Caki2 (cell line): ENCODE data around the gene CLNK. TPM values are rescaled to one million over a fixed set of nuclear protein-coding genes. Genes with fewer than 3 reads are reported as not detected.
"Not testable (repeated sequence)": the region's sequence is repeated elsewhere in the genome, so short reads cannot be mapped to it uniquely, and the experiment has no call there.

Experiments
- DNase-seq: peaks from one replicate; pipeline ENCODE4 v3.0.0-alpha.2; 2015; ENCODE audit warnings: low read depth
- in situ Hi-C: cut with HindIII; loops from 2 replicates; pipeline ENCODE4 v1.10.0; 2016; ENCODE audit warnings: low sequenced_read_pairs, low pct_unique_long_range_greater_than_20kb, mixed read lengths
- total RNA-seq: library from RNA; depleted of rRNA; stranded (reverse); fragments of >200 nt; shearing (Covaris generic); gene quantifications from 2 replicates; pipeline ENCODE4 v1.2.3, GENCODE V29; 2014; ENCODE audit warnings: low replicate concordance

The CLNK gene
- total RNA-seq, 1 experiment from 2014 or later, result not detected

DNA sequence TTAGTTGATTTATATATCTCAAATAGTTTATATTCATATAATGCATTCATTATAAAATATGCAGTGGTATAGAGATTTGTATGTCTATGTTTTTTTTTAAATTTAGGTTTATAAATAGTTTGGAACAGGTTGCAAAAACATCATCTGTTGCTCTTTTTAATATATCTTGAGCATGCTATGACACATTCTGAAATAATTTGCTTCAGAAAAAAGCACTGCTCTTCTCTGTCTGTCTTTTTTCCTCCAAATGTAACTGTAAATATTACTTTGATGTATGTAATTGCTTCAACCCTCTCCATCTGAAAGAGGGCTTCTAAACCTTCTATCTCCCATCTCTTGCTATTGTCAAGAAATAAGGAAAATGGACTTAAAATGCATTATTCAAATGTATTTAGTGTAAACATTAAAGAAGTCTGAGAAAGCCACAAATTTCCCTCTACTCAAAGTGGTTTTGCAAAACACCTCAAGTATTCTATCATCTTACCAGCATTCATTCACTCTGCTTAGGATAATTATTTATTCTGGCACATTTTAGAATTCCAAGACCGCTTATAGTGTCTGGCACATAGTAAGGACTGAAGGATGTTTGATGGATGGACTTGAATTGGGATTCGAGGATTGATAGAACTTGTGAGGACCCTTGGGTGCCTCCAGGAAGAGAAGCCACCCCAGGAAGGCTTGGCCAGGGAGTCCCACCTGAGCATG, 87.8 kb downstream of the CLNK start:
- in situ Hi-C loops, result no loop called here
- no peak for DNase-seq

DNA sequence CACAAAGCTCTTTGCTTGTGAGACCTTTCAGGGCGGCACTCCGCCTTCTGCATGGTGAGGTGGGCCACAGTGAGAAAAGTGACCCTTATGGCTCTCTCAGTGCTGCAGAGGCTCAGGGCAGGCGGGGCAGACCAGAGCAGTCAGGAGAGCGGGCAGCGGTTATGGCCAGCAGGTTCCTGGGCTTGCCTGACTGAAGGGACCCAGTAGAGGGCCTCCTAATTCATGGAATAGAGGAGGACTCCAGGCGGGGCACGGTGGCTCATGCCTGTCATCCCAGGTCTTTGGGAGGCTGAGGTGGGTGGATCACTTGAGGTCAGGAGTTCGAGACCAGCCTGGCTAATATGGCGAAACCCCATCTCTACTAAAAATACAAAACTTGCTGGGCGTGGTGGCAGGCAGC, 91.4 kb downstream of the CLNK start:
- in situ Hi-C loops, result no loop called here
- no peak for DNase-seq

DNA sequence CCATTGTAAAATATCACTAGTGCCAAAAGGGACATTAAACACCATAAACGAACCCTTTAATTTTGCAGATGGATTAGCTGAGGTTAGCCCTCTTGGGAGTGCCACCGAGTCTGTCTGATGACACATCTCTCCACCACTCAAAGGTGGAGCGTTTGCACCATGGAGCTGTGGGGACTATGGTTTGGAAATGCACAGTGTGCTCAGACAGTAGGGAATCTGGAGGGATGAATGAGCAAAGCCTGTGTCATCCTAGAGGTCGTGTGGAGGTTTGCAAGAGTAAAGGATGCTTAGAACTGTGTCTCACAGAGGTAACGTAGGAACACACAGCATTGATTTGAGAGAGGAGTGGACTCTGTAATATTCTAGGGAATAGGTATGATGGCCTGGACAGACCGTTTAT, 93.7 kb downstream of the CLNK start:
- in situ Hi-C loops, result no loop called here
- DNase-seq, result no peak

DNA sequence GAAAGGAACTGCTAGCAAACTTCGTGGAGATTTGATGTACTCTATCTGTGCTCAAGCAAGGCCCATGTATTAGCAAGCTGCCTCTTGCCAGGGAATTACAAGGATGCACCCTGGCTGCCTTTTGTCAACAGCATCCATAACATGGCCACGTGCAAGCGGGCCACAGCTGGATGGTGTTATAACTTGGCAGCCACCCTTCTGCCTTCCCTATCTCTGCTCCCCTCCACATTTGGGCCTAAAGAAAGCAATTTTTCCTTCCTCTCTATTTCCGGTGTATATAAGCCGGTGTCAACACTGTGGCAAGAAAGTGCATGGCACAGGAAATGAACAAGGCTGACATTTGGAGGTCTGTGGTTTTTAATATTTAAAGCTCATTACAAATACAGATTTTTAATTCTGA, 94.8 kb downstream of the CLNK start:
- DNase-seq, result no peak

DNA sequence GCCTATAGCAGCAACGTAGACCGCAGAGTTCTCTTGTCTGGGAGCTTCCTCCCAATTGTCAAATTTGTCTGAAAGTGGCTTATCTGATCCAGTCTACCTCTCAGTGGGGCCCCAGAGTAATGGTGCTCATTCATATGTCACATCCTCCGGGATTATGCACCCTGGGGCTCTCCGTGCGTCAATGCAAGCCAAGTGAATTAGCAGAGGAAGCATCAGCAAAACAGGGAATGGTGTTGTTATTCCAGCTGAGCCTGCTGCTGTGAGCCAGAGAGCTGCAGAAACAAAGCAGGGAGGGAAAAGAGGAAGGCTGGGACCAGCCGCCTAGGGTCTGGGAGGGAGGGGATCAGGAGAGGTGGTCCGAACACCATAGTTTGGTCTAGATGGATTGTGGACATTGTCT, 95.2 kb downstream of the CLNK start:
- in situ Hi-C loops, result no loop called here
- DNase-seq, result no peak

More for the DNA sequence above, 94.8 kb downstream of the CLNK start:
- in situ Hi-C loops, result no loop called here

DNA sequence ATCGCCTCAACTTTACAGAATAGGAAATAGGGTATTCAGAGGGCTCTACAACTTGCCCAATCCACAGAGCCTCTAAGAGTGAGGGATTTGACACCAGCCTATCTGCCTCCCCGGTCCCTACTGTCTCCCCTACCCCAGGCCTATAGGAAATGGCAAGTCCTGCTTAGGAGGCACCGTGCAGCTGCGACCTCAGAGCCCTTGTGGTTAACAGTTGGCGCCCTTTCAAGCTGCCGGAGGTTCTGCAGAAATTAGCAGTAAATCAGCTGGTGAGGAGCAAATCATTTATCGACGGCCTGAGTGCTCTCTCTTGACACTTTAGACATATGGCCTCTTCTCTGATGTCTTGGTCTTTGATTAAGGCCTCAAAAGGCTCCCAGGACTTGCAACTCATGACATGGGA, 96.9 kb downstream of the CLNK start:
- in situ Hi-C loops, result no loop called here
- no peak for DNase-seq

DNA sequence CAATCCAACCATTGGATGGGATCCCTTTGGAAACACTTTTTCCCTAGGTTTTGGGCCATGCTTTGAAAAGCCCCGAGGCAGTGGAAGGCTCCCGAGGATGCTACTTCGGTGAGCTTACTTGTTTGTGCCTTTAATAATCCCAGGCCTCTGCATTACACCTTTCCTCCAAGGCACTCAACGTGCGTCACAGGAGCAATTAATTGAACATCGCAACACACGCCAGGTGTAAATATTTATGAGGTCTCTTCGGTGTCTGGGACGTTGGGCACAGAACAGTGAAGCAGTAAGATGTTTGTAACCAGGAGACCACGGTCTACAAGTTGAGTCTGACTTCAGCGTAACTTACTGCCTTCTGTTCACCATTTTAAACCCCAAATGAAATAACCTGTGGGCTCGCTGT, 97.3 kb downstream of the CLNK start:
- in situ Hi-C loops, result no loop called here
- DNase-seq, result no peak

DNA sequence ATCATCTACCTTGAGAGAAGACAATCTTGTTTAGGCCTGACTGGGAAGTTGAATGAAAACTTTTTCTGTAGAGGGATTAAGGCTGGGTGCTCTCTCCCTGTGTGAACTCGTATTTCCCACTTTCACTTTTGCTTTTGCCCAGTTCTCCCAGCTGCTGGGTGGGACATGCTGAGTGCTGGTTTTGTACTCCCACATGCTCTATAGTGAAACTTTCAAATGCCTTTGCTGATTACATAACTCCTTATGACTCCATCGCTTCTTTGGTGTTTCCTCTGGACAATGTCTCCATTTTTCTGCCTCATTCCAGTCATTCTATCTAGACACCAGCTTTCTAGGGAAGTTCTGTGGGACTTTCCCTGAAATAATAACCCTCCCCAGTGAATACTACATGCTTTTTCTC, 100.5 kb downstream of the CLNK start:
- peak; percentile 9 for DNase-seq
- in situ Hi-C loops, result no loop called here

DNA sequence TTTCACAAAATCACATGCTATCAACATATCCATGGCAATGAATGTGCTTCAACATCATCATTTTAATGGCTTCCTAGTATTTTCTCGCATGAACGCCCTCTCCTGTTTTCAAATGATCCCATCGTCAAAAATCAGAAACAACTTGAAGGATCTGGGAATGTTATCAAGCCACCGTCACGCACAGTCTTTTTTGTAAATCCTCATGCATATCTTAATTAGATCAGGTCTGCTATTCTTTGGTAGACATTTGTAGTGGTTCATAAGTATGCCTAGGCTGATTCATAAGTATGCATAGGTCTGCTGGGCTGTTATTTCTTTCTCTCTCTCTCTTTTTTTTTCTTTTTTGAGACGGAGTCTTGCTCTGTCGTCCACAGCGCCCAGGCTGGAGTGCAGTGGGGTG, 101.6 kb downstream of the CLNK start:
- in situ Hi-C loops, result no loop called here
- no peak for DNase-seq

DNA sequence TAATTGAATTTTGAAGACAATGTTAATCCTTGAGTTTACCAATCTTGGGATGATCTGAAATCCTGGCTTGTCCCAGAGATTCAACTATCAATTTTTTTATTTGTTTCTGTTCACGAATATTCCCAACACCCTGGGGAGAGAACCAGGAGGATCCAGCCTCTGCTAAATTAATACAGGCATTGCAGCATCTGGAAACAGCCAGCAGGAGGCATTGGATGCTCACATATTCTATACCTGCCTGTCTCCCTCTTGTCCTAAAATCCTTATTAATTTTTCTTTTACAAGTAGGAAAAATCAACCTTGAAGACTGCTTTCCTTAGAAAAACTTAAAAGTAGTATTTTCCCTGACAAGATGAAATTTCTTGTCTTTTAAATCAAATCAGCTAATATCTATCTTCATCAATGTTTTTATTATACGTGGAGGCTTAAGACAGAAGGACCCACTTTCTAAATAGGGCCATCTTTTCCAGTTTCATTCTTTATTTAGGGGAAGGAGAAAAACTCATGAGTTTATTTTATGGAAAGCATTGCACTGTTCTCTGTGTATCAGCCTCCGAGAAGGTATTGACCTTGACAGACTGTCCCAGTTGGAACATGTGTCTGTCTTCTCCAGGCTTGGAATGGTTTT, 102.4 kb downstream of the CLNK start:
- peak; percentile 12 for DNase-seq
- in situ Hi-C loops, result no loop called here

DNA sequence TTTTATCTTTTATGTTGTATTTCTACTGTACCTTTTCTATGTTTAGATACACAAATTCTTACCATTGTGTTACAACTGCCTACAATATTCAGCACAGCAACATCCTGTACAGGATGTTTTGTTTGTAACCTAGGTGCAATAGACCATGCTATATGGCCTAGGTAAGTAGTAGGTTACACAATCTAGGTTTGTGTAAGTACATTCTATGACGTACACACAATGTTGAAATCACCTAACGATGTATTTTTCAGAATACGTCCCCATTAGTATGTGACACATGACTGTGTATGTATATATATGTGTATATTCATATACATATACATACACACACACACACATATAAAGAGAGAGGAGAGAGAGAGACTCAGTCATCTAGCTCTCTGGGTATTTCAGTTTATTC, 103.5 kb downstream of the CLNK start:
- DNase-seq, result no peak
- in situ Hi-C loops, result no loop called here

DNA sequence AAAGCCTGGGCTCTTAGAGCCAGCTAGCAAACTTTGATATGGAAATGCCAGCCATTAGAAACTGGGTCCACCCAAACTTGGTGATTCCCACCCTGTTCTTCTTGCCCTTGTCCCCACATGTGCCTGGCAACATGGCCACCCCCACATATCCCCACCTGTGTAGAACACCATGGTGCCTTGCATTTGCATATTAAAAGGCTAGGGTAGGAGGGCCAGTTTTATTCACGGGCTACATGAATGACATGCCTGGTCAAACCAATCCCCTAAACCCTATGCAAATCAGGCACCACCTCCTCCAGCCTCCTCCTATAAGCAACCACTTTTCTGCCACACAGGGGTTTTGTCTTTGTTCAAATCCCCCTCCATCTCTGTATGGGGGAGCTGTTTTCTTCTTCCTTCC, 104.9 kb downstream of the CLNK start:
- DNase-seq, result no peak
- in situ Hi-C loops, result no loop called here

DNA sequence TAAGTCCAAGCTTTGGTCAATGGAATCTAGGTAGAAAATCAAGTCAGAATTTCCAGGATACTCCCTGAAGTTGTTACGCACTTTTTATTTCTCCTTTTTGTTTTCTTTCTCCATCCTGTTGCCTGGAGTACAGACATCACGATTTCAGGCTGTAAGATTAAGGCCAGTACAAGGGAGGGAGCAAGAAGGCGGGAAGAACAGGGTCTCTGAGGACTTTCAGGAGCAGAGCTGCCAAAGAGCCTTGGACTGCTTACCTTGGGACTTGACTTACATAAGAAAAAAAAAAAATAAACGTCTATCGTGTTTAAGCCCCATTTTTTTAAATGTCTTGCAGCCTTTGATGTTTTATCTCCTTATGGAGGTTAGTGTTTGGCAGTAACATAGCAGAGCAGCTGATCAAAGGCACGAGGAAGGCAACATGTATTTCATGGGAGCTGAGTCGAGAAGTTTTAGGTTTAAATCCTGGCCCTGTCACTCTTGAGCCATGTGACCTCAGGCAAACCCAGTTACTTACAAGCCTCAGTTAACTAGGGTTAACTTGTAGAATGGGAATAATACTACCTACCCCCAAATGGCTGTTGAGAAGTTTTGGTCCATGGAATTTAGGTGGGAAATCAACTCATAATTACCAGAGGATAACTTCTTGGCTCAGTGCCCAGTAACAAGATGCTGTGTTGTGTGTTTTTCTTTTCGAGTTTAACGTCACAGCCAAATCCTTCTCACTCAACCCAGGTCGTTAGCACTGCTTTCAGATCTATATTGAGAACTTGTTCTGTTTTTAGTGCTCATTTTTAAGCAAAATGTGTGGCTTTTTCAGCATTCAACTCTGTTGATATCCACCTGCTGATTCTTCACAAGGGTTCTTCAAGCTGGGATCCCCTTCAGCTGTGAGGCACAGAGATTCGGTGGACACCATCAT, 106.8 kb downstream of the CLNK start:
- no peak for DNase-seq
- in situ Hi-C loops, result no loop called here

DNA sequence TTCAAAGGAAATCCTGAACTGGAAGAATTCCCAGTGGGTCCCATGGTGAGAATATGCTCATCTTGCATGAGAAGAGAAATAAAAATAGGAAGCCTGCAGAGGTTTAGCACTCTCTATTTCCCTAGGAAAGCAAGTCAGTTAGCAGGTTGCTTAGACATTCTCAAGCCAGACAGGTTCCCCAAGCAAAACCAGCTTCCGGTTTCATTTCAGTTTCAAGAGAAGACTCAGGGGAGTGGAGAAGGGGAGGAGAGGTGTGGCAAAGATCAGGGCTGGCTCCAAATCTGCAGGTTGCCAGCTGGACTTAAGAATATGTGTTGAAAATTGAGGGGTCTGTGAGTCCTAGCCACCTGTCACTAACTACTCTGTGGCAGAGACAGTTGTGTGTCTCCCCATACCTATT, 107.5 kb downstream of the CLNK start:
- no peak for DNase-seq
- in situ Hi-C loops, result no loop called here

DNA sequence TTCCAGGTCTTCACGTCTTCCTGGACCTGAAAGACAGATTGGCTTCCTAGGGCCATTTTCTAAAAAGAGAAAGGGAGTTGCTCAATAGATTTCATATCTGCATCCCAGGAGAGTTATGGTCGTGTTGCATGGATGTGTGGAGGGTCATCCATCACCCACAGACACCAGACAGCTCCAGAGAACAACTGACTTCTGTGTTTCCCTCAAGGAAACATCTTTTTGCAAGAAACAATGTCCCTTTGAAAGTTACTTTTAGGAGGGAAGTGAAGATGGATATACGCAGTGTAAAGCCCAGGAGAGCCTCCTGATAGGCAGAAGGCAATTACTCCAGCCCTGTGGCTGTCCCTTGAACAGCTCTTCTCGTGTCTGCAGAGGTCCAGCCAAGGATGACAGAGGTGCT, 108.3 kb downstream of the CLNK start:
- in situ Hi-C loops, result no loop called here
- no peak for DNase-seq

DNA sequence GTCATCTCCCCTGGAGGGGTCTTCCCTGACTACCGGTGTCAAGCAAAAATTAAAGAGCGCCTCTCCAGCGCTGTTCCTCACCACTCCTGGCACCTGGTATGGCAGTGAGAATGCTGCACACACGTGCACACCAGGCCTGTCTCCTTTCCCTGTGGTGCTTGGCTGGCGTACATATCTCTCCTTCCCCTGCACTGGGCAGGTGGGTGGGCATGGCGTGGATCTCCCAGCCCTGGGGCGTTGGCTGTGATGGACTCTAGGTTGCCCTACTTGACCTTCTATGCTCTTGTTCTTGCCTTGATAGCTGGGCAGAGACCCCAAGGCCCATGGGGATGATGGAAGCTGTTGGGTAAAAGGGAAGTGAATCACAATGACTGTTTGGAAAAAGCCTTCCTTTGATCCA, 109.2 kb downstream of the CLNK start:
- in situ Hi-C loops, result no loop called here
- no peak for DNase-seq

DNA sequence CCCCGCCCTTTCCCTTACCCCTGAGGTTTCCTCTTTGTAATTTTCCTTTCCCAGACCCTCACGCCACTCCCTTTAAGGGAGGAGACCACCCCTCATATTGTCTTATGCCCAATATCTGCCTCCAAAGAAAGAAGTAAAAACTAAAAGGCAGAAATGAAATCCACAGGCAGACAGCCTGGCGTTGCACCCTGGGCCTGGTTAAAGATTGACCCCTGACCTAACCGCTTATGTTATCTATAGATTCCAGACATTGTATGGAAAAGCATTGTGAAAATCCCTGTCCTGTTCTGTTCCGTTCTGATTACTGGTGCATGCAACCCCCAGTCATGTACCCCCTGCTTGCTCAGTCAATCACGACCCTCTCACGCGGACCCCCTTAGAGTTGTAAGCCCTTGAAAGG, 110.0 kb downstream of the CLNK start:
- in situ Hi-C loops, DNase-seq: not testable (repeated sequence)

DNA sequence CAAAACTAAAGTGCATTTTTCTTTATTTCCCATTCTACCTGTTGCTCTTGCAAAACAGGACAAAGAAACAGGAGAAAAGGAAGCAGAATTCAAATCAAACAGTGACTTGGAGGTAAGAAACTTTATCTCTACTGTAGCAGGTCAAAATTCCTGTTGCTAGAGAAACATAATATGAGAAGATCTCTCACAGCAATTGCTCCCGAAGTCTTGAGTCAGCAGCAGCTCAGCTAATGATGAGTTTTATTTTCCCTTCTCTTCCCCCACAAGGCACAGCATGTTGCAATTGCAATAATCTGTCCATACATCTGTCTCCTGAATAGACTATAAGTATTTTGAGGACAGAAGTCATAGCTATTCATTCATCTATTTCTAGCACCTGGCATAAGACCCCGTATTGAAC, 112.7 kb downstream of the CLNK start:
- no peak for DNase-seq
- in situ Hi-C loops, result no loop called here

DNA sequence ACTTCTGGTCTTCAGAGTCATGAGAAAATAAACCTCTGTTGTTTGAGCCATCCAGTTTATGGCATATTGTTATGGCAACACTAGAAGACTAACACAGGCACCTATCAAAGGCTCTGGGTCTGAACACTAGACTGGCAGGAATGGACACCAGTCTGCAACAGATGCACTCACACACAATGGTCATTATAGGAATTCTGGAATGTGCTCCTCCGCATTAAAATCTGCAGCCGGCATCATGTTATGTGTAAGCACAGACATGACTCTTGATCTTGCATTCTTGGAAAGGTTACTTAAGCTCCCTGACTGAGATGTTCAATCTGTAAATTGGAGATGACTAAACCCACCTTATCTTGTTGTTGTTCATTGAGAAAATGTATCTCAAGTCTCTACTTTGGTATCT, 115.1 kb downstream of the CLNK start:
- no peak for DNase-seq
- in situ Hi-C loops, result no loop called here
